NB4 (cell line): ENCODE data around the gene RCBTB1.

Source experiments
- DNase-seq: peaks from one replicate; pipeline ENCODE4 v3.0.0; 2010; ENCODE audit warnings: low read depth
- H3K4me3 ChIP-seq: one replicate; pipeline ENCODE4 v1.5.1; 2011; ENCODE audit warnings: mild to moderate bottlenecking, low read depth, low read length, moderate library complexity
- CTCF ChIP-seq: IDR thresholded peaks from one replicate; pipeline ENCODE4 v1.5.1; 2012; ENCODE audit warnings: low read depth, low read length
- MAX ChIP-seq: IDR thresholded peaks from 2 replicates; pipeline ENCODE4 v1.6.1; 2011; ENCODE audit warnings: low read depth, low read length
- MYC ChIP-seq: IDR thresholded peaks from 2 replicates; pipeline ENCODE4 v1.6.1; 2011; ENCODE audit warnings: low read depth, low read length
- POLR2A ChIP-seq: IDR thresholded peaks from 2 replicates; pipeline ENCODE4 v1.6.1; 2011; ENCODE audit warnings: mild to moderate bottlenecking; ENCODE audit not compliant: insufficient read length; ENCODE audit errors: extremely low read depth

RCBTB1 gene

GRCh38 chr13:49554387-49554786 lies 31.0 kb downstream of the RCBTB1 start:
- DNase-seq = no peak

GRCh38 chr13:49553888-49554287 lies 31.5 kb downstream of the RCBTB1 start:
- TF ChIP-seq POLR2A (no peak), CTCF (no peak), MYC (no peak), MAX (no peak)
- H3K4me3 ChIP-seq = no peak overlapping the region
- no peak for DNase-seq

More at GRCh38 chr13:49554387-49554786, 31.0 kb downstream of the RCBTB1 start:
- H3K4me3 ChIP-seq = no peak overlapping the region
- TF ChIP-seq MAX (no peak), POLR2A (no peak), MYC (no peak), CTCF (no peak)

- no peak overlapping the region for H3K4me3 ChIP-seq
- DNase-seq = no peak
- TF ChIP-seq POLR2A (no peak), MAX (no peak), MYC (no peak), CTCF (no peak)
These were observed 34.3 kb downstream of the RCBTB1 start for GRCh38 chr13:49550942-49551644.

GRCh38 chr13:49549289-49549688 lies 36.1 kb downstream of the RCBTB1 start:
- DNase-seq = no peak
- TF ChIP-seq CTCF = peak; percentile 3
- no peak for TF ChIP-seq MAX
- TF ChIP-seq MYC = no peak
- TF ChIP-seq POLR2A = no peak
- H3K4me3 ChIP-seq = no peak overlapping the region

- TF ChIP-seq CTCF (no peak), POLR2A (no peak), MAX (no peak), MYC (no peak)
- no peak for DNase-seq
- H3K4me3 ChIP-seq = no peak overlapping the region
These were observed 38.8 kb downstream of the RCBTB1 start for GRCh38 chr13:49546561-49546960.
